GM23248 (cell line): Measurements from ENCODE around the gene SH3RF3.

ENCODE experiments used
- EZH2 ChIP-seq: fragments of 200-600 bp; sonication (generic); IDR thresholded peaks from 2 replicates; pipeline ENCODE4 v1.6.1; 2018; ENCODE audit warnings: antibody characterized with exemption, mild to moderate bottlenecking; ENCODE audit not compliant: insufficient read depth, poor library complexity, severe bottlenecking
- EZH2phosphoT487 ChIP-seq: fragments of 200-600 bp; sonication (generic); IDR thresholded peaks from 2 replicates; pipeline ENCODE4 v1.6.1; 2018; ENCODE audit warnings: antibody characterized with exemption, moderate library complexity, mild to moderate bottlenecking, low read depth; ENCODE audit not compliant: insufficient read depth

- TF ChIP-seq EZH2phosphoT487, result no peak
- TF ChIP-seq EZH2, result no peak
These were observed 241.5 kb downstream of the SH3RF3 start for GRCh38 chr2:109370399-109371035.
